Stomach (tissue), 9 donors: Measurements from ENCODE around the gene ETHE1. TPM values are rescaled to one million over a fixed set of nuclear protein-coding genes. Genes with fewer than 3 reads are reported as not detected.
A peak's percentile ranks its signal among the peaks of the same experiment; 100 is the strongest.
"Not testable (repeated sequence)": the region's sequence is repeated elsewhere in the genome, so short reads cannot be mapped to it uniquely, and the experiment has no call there.

Source experiments
- DNase-seq, 2 donors: peaks; one replicate each; pipeline versions ENCODE4 v3.0.0 to v3.0.0-alpha.2; 2013 to 2019
- H3K27ac ChIP-seq, 5 donors: fragments of 200-600 bp in 4 of 5; sonication (generic) in 4 of 5; one replicate each; pipeline ENCODE4 v1.5.1; 2013 to 2019; ENCODE audit warnings: mild to moderate bottlenecking in 1 of 5, moderate library complexity in 1 of 5
- H3K27me3 ChIP-seq, 3 donors: fragments of 200-600 bp; sonication (generic); one replicate each; pipeline ENCODE4 v1.5.1; 2017 to 2019; ENCODE audit warnings: mixed run types in 1 of 3
- H3K36me3 ChIP-seq, 4 donors: fragments of 200-600 bp; sonication (generic); 1 replicate in 3 of 4; 2 replicates in 1 of 4; pipeline ENCODE4 v1.5.1; 2016 to 2019
- H3K4me1 ChIP-seq, 4 donors: fragments of 200-600 bp; sonication (generic); one replicate each; pipeline ENCODE4 v1.5.1; 2016 to 2019
- H3K4me3 ChIP-seq, 4 donors: fragments of 200-600 bp; sonication (generic) in 3 of 4; one replicate each; pipeline ENCODE4 v1.5.1; 2016 to 2019; ENCODE audit warnings: mild to moderate bottlenecking in 1 of 4
- H3K9me3 ChIP-seq, 4 donors: fragments of 200-600 bp; sonication (generic); one replicate each; pipeline ENCODE4 v1.5.1; 2016 to 2019
- EP300 ChIP-seq: sonication (generic); formaldehyde crosslinking; IDR thresholded peaks from one replicate; pipeline ENCODE4 v1.6.1; 2017; ENCODE audit warnings: antibody characterized with exemption
- POLR2A ChIP-seq, 4 donors: fragments of 450-650 bp; IDR thresholded peaks; one replicate each; pipeline ENCODE4 v1.6.1; 2016; ENCODE audit warnings: antibody characterized with exemption in 4 of 4, control low read depth in 2 of 4, mild to moderate bottlenecking in 1 of 4, moderate library complexity in 1 of 4
- POLR2AphosphoS5 ChIP-seq, 3 donors: sonication (generic); formaldehyde crosslinking; IDR thresholded peaks; one replicate each; pipeline ENCODE4 v1.6.1; 2016; ENCODE audit warnings: antibody characterized with exemption in 3 of 3
- WGBS, 5 donors: extraction: QIAGEN DNeasy Blood & Tissue Kit in 3 of 5; methylation state at CpG; one replicate each; pipeline versions ENCODE4 v1.1.5 to v1.1.7; 2013 to 2018; 5-methylcytosine and 5-hydroxymethylcytosine counted together
- intact Hi-C: fragments of 100-400 bp; cut with DNase I; formaldehyde crosslinking; loops from one replicate; pipeline ENCODE4 v1.15.1; 2023; ENCODE audit warnings: low total_unique reads
- polyA plus RNA-seq, 3 donors: library from polyadenylated mRNA; stranded (reverse); fragments of 200-250 nt; gene quantifications; one replicate each; pipeline ENCODE4 v1.2.3, GENCODE V29; 2013
- total RNA-seq, 5 donors: library from RNA; depleted of rRNA; stranded (reverse); fragments of >200 nt; gene quantifications; one replicate each; pipeline versions ENCODE4 v1.1.0 to v1.2.3, GENCODE V29; 2014 to 2016
- TF ChIP-seq, protein P1 (sequence below), 7 experiments: fragments of 450-650 bp in 4 of 7; fragments of 200-600 bp in 3 of 7; sonication (generic) in 3 of 7; IDR thresholded peaks; one replicate each; pipeline ENCODE4 v1.5.1; 2016 to 2019; ENCODE audit warnings: antibody characterized with exemption in 7 of 7, control low read depth in 2 of 7, mild to moderate bottlenecking in 1 of 7
- donor health status: healthy with polysubstance abuse.
- donor health status: Bipolar disorder and iron deficiency.
- donor health status: healthy.

Gene ETHE1
- total and polyA plus RNA-seq, 8 donors: 42.6 to 157 (median 57.8) TPM

DNA sequence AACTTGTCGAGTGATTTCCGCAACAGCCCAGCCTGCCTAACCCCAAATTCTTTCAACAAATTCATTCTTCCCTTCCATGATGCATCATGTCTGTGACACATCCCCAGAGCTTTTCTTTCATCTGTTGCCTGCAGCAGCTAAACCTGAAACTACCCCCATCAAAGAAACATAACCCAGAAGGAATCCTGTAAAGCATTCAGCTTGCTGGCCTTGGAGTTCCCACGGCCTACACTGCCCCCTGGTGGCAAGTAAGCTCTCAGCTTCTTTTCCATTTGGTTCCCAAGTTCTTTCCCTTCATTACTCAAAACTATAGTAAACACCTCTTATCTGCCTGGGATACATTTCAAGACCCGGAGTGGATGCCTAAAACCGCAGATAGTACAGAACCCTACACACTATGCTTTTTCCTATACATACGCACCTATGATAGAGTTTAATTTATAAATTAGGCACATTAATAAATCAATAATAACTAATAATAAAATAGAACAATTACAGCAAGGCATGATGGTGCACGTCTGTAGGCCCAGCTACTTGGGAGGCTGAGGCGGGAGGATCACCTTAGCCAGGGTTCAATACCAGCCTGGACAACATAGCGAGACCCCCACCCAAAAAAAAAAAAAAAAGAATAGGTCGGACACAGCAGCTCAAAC lies 7.4 kb downstream of the ETHE1 start:
- TF ChIP-seq POLR2AphosphoS5 (IDR thresholded peaks at IDR 0.05) (peak in 1 of 3 donors; percentile 72), POLR2A (IDR thresholded peaks at IDR 0.05) (no peak)
- TF ChIP-seq, protein P1, sequence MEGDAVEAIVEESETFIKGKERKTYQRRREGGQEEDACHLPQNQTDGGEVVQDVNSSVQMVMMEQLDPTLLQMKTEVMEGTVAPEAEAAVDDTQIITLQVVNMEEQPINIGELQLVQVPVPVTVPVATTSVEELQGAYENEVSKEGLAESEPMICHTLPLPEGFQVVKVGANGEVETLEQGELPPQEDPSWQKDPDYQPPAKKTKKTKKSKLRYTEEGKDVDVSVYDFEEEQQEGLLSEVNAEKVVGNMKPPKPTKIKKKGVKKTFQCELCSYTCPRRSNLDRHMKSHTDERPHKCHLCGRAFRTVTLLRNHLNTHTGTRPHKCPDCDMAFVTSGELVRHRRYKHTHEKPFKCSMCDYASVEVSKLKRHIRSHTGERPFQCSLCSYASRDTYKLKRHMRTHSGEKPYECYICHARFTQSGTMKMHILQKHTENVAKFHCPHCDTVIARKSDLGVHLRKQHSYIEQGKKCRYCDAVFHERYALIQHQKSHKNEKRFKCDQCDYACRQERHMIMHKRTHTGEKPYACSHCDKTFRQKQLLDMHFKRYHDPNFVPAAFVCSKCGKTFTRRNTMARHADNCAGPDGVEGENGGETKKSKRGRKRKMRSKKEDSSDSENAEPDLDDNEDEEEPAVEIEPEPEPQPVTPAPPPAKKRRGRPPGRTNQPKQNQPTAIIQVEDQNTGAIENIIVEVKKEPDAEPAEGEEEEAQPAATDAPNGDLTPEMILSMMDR (IDR thresholded peaks at IDR 0.05): peak in 5 of 7 experiments; percentile 78 to 93 (median 90)
- DNase-seq: peak; percentile 84 to 94
- Histone ChIP-seq H3K4me3 (no peak overlapping the region), H3K9me3 (no peaks in the 10 kb centered on the region), H3K27ac (no peak overlapping the region), H3K27me3 (no peaks in the 10 kb centered on the region), H3K36me3 (peaks cover 4 to 27% (median 17%) of the 10 kb centered on the region in 4 donors), H3K4me1 (peaks cover 2 to 38% (median 11%) of the 10 kb centered on the region in 4 donors)
- intact Hi-C loops: loop anchor here (5.0 kb wide), 1 partner anchor 72 kb away; no protein-coding TSS in a partner anchor
- WGBS, 5 donors: 37 to 48% (median 41%) methylated on average over 10 of the region's 10 CpGs

DNA sequence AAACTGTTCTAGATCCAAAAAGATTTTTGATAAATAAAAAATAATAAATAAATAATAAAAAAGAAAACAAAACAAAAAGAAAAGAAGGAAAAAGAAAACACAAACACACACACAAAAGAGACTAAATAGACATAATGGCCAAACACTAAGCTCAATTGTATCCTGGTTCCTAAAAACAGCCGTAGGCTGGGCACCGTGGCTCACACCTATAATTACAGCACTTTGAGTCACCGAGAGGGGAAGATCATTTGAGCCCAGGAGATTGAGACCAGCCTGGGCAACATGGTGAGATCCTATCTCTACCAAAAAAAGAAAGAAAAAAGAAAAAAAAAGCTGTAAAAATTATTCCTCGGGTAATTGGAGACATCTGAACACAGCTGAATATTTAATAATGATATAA lies 8.9 kb downstream of the ETHE1 start:
- Histone ChIP-seq H3K36me3 (peaks cover 4 to 31% (median 21%) of the 10 kb centered on the region in 4 donors), H3K4me3 (no peak overlapping the region), H3K27me3 (no peaks in the 10 kb centered on the region), H3K27ac (no peak overlapping the region), H3K4me1 (peaks cover 0 to 24% (median 4%) of the 10 kb centered on the region in 4 donors), H3K9me3 (no peaks in the 10 kb centered on the region)
- DNase-seq: no peak
- intact Hi-C loops: no loop called here
- 72 to 83% (median 76%) methylated on average over 4 of the region's 4 CpGs for WGBS, 5 donors
- TF ChIP-seq, protein P1 (IDR thresholded peaks at IDR 0.05): no peak

DNA sequence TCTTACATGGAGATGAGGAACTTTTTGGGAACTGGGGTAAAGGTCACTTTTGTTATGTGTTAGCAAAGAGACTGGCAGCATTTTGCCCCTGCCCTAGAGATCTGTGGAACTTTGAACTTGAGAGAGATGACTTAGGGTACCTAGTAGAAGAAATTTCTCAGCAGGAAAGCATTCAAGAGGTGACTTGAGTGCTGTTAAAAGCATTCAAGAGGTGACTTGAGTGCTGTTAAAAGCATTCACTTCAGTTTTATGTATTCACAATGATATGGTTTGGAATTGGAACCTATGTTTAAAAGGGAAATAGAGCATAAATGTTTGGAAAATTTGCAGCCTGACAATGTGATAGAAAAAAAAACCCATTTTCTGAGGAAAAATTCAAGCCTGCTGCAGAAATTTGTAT lies 14.6 kb downstream of the ETHE1 start:
- intact Hi-C loops, H3K4me1 ChIP-seq, H3K27ac ChIP-seq, H3K9me3 ChIP-seq, DNase-seq, H3K27me3 ChIP-seq, H3K4me3 ChIP-seq: not testable (repeated sequence)
- H3K36me3 ChIP-seq: peaks cover 20 to 67% (median 48%) of the 10 kb centered on the region in 4 donors

DNA sequence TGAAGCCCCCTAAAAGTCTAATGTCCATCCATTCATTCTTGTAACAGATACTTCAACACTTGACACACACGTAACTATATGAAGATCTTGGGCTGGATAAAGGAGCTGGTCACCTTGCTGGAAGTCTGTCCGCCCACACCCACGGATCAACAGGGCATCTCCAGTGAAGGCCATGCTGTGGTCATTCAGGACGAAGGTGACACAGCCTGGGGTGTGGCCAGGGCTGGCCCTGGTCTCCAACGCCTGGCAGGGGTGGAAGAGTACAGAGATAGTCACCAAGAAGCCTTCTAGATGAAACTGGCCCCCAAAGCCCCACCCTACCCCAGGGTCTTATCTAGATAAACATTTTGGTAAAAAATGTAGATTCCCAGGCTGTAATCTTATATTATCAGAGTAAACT lies 15.7 kb downstream of the ETHE1 start:
- Histone ChIP-seq H3K9me3 (no peaks in the 10 kb centered on the region), H3K4me3 (no peak overlapping the region), H3K27me3 (no peaks in the 10 kb centered on the region), H3K27ac (no peak overlapping the region), H3K4me1 (peaks cover 0 to 7% (median 0%) of the 10 kb centered on the region in 4 donors), H3K36me3 (peaks cover 20 to 64% (median 53%) of the 10 kb centered on the region in 4 donors)
- no peak for TF ChIP-seq POLR2A (IDR thresholded peaks at IDR 0.05)
- no peak for TF ChIP-seq EP300
- TF ChIP-seq, protein P1 (IDR thresholded peaks at IDR 0.05): no peak
- TF ChIP-seq POLR2AphosphoS5 (IDR thresholded peaks at IDR 0.05): no peak
- WGBS, 5 donors: 89 to 95% (median 92%) methylated on average over 5 of the region's 5 CpGs
- no peak for DNase-seq
- intact Hi-C loops: no loop called here

DNA sequence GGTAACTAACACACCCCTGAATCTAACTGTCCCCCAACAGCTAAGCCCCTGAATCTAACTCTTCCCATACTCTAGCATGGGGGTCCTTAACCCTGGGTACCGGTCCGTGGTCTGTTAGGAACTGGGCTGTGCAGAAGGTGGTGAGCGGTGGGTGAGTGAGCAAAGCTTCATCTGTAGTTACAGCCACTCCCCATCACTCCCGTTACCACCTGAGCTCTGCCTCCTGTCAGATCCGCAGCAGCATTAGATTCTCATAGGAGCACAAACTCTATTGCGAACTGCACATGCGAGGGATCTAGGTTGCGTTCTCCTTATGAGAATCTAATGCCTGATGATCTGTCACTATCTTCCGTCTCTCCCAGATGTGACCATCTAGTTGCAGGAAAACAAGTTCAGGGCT lies 16.3 kb downstream of the ETHE1 start:
- no peak overlapping the region for H3K4me3 ChIP-seq
- 94 to 98% (median 96%) methylated on average over 9 of the region's 9 CpGs for WGBS, 5 donors
- H3K36me3 ChIP-seq: peaks cover 20 to 62% (median 56%) of the 10 kb centered on the region in 4 donors

More for the DNA sequence above, 16.3 kb downstream of the ETHE1 start:
- no peak overlapping the region for H3K27ac ChIP-seq
- peaks cover 0 to 4% (median 0%) of the 10 kb centered on the region in 4 donors for H3K4me1 ChIP-seq
- no peak for TF ChIP-seq EP300
- DNase-seq: no peak
- H3K9me3 ChIP-seq: no peaks in the 10 kb centered on the region
- no peaks in the 10 kb centered on the region for H3K27me3 ChIP-seq
- intact Hi-C loops: no loop called here
